IPS DF 4.7 (cell line): ENCODE data around the gene TRIP13.
"Not testable (repeated sequence)": the region's sequence is repeated elsewhere in the genome, so short reads cannot be mapped to it uniquely, and the experiment has no call there.

ENCODE experiments used
- DNase-seq: peaks from one replicate; pipeline ENCODE4 v3.0.0-alpha.2; 2013; ENCODE audit warnings: low spot score; ENCODE audit errors: extremely low read depth

Gene TRIP13

DNA sequence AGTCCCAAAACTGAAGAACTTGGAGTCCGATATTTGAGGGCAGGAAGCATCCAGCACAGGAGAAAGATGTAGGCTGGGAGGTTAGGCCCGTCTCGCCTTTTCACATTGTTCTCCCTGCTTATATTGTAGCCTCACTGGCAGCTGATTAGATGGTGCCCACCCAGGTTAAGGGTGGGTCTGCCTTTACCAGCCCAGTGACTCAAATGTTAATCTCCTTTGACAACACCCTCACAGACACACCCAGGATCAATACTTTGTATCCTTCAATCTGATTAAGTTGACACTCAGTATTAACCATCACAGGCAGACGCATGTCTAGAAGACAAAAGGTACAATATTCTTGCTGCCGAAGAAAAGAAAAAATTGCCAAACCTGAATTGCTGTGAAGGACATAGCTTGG lies 26.0 kb downstream of the TRIP13 start:
- not testable (repeated sequence) for DNase-seq

DNA sequence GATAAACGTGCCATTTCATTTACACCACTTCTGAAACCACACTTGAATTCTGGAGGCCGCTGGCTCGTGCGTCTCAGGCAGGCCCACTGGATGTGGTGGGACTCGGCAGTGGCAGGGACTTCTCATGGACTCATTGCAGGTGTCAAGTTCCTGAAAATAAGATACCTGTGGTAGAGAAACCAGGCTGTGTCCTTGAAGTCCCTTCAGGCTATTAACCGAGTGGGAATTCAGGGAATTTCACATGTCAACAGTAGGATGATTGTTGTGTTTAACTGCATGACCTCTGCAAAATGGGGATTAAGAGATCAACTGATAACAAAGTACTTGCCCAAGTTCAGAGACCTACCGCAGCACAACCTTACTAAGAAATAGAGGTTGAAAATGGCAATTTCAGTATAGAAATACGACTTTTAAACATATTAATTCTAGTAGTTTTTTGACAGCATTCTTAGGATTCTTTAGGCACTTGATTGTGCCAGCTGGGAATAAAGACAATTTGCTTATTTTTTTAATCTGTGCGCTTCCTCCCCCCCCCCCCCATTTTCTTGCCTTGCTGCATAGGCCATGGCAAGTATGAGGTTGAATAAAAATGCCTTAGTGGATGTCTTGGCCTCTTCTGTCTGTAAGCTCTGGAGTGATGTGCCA lies 26.8 kb downstream of the TRIP13 start:
- no peak for DNase-seq

DNA sequence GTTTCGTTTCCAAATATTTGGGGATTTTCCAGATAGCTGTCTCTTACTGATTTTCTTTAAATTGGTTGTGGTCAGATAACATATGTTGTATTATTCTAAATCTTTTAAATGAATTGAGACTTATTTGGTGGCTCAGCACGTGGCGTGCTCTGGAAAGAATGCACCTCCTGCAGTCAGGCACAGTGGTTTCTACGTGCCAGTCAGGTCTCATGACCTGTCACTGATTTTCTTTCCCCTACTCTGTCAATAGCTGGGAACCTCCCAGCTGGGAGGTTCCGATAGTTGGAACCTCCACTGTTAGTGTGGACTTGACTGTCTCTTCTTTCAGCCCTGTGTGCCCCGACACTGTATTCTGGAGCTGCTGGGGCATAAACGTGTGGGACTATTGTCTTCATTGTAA lies 27.6 kb downstream of the TRIP13 start:
- no peak for DNase-seq

DNA sequence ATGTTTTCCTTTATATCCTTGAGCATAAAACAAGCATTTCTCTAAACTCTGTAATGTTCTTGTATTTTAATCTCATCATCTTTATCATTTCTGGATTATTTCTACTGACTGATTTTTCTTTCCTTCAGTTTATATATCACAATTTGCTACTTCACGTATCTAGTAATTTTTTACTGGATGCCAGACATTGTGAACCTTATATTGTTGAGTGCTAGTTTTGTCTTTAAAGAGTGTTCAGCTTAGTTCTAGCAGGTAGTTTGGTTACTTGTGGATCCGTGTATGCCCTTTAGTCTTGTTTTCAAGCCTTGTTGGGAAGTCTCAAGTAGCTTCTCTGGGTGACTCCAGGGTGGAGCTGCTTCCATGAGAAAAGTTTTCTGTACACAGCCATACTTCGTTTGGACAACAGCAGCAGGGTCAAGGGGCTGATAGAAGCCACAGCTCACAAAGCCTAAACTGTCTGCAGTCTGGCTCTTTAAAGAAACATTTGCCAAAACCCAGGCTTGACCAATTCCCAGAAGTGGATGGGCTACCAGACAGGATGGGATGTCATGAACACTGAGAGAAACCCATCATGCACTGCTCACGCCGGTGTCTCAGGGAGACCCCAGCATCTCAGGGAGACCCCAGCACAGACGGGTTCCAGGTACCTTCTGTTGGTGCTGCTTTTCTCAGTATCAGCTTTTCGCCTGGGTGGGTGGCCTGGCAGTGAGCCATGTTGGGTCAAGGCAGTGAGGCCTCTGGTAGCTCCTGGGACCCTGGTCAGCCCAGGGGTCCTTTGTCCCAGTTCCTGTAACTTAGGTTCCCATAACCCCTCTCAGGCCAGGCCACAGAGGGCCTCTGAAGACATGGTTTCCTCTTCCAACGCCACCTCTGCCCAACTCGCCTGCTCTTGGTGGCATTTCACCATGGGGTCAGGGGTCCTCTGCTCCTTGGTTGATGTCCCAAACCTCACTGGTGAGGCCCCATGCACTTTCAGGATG lies 29.1 kb downstream of the TRIP13 start:
- no peak for DNase-seq

DNA sequence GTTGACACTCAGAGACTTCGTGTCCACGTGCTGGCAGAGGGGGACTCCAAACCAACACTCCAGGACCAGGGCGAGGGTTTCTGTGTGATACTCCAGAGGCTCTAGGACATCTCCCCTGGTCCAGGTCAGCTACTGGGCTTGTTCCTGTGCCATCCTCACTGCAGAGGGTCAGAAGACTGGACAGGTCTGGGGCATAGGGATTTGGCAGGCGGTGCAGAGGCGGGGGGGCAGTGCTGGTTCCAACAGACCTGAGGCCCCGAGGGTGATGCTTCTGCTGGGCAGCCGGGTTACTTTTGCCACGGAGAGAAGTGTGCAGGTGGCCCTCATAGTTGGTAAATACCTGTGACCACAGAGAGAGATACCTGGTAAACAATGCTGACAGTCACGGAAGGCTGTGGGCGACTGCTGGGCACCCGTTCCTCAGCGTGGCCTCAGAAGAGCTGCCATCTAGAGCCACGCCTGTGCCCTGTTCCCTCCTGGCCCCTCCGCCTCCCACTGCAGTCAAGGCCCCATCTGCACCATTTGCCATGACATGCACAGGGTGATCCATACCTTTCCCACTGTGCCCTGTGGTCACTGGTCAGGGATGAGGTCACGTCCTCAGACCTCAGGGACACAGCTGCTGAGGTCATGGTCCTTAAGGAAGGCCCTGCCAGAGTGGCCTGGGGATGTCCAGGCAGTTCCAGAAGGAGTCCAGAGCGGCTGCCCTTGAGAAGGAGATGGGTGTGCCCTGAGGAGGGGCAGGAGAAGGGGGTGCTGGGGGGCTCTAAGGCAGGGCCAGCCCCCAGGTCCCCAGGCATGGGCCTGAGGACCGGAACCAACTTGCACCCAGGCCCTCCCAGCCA lies 30.0 kb downstream of the TRIP13 start:
- DNase-seq, result no peak

DNA sequence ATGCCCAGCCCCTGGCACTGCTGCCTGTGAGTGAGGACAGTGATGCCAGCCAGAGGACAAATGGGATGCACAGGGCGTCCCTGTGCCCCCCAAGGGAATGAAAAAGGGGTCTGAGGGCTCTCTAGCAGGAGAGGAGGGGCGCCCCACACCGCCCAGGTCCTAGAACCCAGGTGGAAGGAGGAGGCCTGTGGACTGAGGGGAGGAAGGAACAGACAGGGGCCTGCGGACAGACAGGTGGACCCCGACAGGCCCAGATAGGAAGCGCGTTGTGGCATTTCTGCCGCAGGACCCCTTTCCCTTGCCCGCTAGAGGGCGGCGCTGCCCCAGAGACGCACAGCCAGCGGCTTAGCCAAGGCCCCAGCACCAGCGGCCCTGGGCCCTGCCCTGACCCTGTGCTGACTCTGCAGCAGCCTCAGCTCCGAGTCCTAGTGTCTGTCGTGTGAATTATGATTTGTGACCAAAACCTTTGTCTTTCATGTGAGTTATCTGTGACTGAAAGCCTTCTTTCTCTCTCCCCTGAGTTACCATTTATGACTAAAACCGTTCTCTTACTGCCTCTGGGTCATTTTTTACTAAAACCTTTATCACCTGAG lies 30.7 kb downstream of the TRIP13 start:
- peak; percentile 44 for DNase-seq

DNA sequence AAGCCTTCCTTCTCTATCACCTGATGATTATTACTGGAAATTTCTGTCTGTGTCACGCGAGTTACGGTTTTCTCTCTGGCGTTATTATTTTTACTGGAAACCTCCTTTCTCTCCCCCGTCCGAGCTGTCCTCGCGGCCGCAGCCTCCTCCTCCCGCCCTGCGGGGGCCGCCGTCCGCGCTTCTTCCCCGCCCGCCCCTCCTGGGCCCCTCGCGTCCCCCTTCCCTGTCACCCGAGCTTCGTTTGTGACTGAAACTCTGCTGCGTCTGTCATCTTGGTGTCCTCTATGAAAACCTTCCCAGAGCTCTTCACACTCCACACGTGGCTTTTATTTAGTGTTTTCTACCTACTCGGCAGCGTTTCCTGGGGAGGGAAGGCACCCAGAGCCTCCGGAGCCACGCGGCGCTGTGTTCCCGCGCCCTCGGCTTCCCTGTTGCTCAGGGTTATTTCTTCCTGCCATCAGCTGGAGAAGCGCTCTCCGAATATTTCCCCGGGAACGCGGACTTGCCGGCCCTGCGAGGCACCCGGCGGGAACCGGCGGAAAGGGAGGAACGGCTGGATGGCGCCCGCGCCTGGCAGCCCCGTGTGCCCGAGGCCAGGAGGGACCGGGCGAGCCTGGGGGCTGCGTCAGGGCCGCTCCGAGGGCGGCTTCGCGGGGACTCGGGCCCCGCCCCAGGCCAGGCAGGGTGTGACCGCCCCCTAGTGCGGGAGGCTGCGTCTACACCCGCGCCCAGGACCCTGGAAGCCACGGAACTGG lies 33.9 kb downstream of the TRIP13 start:
- no peak for DNase-seq

DNA sequence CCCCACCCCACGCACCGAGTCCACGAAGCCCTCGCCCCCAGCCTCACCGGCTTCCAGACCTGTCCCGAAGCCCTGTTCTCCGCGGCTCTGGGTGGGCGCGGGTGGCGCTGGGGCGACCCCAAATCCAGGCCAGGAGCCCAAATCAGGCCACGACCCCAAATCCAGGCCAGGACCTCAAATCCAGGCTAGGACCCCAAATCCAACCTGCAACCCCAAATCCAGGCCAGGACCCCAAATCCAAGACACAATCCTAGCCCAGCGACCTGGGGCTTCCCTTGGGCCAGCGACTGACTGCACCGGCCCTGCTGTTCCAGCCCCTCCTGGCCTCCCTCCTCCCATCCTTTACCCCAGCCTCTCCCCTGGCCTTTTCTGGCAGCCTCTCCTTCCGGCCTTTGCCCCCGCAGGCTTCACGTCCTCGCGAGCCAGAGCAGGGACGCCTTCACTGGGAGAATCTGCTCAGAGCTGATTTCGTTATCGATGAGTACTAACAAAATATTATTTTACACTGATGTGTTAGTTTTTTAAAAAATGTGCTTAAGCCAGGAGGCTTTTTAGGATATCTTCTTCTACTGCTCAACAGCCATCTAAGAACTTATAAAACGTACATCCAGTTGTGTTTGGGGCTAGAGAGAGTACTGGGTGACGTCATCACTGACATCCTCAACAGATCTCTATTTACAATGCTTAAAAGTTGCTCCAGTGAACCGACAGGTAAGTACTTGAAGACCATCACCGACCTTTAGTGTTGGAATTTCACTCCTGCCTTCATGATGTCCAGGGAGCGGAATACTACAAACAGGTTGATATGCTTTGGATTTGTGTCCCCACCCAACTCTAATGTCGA lies 34.7 kb downstream of the TRIP13 start:
- no peak for DNase-seq

DNA sequence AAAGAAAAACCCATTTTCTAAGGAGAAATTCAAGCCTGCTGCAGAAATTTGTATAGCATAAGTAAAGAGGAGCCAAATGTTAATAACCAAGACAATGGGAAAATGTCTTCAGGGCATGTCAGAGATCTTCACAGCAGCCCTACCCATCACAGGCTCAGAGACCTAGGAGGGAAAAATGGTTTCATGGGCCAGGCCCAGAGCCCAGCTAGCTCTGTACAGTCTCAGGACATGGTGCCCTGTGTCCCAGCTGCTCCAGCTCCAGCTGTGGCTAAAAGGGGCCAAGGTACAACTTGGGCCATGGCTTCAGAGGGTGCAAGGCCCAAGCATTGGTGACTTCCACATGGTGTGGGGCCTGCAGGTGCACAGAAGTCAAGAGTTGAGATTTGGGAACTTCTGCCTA lies 36.5 kb downstream of the TRIP13 start:
- DNase-seq, result not testable (repeated sequence)

DNA sequence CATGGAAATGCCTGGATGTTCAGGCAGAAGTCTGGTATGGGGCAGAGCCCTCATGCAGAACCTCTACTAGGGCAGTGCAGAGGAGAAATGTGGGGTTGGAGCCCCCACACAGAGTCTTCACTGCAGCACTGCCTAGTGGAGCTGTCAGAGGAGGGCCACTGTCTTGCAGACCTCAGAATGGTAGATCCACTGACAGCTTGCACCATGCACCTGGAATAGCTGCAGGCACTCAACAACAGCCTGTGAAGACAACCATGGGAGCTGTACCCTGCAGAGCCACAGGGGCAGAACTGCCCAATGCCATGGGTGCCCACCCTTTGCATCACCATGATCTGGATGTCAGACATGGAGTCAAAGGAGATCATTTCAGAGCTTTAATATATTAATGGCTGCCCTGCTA lies 36.9 kb downstream of the TRIP13 start:
- DNase-seq, result no peak

DNA sequence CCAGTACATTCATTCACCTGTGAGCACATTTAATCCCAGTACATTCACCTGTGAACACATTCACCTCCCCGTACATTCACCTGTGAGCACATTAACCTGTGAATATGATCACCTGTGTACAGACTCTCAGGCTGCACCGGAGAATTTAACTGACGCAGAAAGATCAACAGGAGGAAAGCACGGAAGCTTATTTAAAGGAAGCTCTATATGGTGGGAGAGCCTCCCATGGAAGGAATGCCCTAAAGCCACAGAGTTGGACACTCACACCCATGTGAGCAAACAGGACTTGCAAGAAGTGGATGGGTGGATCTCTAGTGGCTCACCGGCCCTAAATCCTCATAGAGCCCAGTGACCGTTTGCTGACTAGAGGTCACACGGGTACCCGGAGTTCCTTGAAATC lies 38.2 kb downstream of the TRIP13 start:
- no peak for DNase-seq

DNA sequence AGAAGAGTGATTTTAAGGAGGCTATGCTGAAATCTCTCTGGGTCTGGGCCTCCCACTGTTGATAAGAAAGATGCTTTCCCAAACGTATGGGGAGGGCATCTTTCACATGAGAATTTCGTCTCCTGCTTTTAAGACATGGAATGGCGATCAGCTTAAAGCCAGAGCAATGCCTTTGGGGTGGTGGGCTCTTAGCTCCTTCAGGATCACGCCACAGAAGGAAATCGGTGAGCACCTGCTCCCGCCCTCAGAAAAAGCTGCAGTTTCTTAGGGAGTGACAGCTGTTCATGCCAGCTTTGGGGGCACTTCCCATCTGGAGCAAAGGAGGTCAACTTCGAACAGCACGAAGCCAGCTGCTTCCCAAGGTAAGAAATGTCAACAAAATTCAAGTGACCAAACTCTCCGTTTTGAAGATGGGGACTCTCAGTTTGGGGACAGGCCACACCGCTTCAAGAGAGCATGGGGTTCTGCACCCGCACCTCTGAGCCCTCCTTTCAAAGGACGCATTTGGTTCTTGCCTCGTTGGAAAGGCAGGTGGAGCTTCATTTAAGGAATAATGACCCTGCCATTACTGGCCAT lies 39.0 kb downstream of the TRIP13 start:
- no peak for DNase-seq

DNA sequence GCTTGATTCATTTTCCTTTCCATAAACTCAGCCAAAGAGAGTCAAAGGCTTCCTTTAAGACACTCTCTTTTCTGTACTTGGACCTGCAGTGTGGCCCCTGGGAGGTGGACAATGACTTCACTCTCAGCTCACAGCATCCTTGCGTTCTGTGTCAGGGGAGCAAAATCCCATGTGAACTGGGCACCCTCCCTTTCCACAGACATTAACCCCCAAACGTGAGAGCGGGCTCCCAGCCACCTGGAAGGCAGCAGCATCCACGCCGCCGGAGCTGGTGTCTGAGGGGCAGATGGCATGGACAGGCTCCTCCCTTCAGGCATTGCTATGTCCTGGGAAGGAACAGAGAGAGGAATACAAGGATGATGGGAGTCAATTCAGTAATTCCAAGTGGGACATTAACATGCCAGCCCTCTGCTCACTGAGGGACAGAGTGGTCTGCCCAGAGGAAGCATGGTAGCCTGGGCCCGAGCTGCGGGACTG lies 39.5 kb downstream of the TRIP13 start:
- DNase-seq, result no peak

DNA sequence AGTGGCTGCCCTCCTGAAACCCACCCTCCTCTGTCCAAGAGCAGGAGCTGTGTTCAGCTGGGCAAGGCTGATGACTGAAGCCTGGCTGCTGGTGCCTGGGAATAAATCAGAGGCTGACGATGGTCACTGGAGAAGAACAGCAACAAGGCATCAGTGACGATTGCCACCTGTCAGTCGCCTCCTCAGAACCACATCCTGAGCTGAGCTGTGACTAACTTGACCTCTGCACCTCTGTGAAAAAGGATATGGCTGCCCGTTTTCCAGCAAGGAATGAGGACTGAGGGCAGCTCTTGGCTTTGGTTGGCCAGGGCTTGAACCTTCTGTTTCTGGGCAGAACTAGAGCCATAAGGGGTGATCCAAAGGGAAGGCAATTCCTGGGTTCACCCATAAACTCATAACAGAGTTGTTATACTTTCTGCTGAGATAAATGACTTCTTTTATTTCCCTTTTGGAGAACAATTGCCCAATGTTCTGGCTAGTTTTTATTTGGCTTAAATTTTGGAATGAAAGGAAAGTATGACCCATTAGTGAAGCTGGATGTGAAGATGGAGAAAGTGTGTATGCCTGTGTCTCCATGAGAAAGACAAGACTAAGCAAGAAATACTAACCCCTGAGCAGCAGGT lies 40.1 kb downstream of the TRIP13 start:
- DNase-seq, result no peak

DNA sequence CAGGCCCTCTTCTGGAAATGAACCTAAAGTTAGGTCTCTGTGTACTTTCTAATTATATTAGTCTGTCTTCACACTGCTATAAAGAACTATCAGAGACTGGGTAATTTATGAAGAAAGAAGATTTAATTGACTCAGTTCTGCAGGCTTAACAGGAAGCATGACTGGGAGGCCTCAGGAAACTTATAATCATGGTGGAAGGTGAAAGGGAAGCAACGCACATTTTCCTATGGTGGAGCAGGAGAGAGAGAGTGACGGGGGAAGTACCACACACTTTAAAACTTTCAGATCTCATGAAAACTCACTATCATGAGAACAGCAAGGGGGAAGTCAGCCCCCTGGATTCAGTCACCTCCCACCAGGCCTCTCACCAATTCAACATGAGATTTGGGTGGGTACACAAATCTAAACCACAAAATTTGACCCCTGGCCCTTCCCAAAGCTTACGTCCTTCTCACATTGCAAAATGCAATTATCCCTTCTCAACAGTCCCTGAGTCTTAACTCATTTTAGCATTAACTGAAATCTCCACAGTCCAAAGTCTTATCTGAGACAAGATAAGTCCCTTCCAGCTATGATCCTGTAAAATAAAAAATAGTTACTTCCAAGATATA lies 40.7 kb downstream of the TRIP13 start:
- no peak for DNase-seq

DNA sequence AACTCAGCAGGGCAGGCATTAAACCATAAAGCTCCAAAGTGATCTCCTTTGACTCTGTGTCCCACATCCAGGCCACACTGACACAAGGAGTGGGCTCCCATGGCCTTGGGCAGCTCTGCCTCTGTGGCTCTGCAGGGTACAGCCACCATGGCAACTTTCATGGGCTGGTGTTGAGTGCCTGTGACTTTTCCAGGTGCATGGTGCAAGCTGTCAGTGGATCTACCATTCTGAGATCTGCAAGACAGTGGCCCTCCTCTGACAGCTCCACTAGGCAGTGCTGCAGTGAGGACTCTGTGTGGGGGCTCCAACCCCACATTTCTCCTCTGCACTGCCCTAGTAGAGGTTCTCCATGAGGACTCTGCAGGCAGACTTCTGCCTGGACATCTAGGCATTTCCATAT lies 41.3 kb downstream of the TRIP13 start:
- not testable (repeated sequence) for DNase-seq

DNA sequence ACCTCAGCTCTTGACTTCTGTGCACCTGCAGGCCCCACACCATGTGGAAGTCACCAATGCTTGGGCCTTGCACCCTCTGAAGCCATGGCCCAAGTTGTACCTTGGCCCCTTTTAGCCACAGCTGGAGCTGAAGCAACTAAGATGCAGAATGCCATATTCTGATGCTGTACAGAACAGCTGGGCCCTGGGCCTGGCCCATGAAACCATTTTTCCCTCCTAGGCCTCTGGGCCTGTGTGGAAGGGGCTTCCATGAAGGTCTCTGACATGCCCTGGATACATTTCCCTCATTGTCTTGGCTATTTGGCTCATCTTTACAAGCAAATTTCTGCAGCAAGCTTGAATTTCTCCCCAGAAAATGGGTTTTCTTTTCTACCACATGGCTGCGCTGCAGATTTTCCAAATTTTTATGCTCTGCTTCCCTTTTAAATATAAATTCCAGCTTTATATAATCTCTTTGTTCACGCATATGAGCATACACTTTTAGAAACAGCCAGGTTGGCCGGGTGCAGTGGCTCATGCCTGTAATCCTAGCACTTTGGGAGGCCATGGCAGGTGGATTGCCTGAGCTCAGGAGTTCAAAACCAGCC lies 41.8 kb downstream of the TRIP13 start:
- DNase-seq, result not testable (repeated sequence)

DNA sequence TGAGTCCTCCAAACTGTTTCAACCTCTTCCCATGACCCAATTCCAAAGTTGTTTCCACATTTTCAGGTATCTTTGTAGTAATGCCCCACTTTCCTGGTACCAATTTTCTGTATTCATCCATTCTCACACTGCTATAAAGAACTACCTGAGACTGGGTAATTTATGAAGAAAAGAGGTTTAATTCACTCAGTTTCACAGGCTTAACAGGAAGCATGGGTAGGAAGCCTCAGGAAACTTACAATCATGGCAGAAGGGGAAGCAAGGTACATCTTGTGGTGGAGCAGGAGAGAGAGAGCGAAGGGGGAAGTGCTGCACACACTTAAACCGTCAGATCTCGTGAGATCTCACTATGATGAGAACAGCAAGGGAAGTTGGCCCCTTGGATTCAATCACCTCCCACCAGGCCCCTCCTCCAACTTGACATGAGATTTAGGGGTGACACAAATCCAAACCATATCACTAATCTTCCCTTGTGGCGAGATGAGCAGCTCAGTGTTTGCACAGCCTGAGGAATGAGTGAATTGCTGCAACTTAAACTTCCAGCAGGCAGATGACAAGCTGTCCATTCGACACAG lies 42.9 kb downstream of the TRIP13 start:
- DNase-seq, result no peak
